A673 (cell line): ENCODE measurements around the gene CAPN5. TPM values are rescaled to one million over a fixed set of nuclear protein-coding genes. Genes with fewer than 3 reads are reported as not detected.

ENCODE experiments used
- BruUV-seq: library from RNA; stranded (reverse); fragments of 400-500 nt; replicated peaks from 2 replicates; lab custom pipeline; 2021; lab: Mats Ljungman, UMichigan
- CTCF ChIA-PET: fragments of 300-600 bp; sonication (Branson Sonifier 250); formaldehyde crosslinking; loops from one replicate; lab custom pipeline; 2022; ENCODE audit warnings: antibody characterized with exemption; lab: Charles Lee
- POLR2A ChIA-PET: fragments of 300-600 bp; sonication (Branson Sonifier 250); formaldehyde crosslinking; loops from one replicate; lab custom pipeline; 2022; ENCODE audit warnings: antibody characterized with exemption; ENCODE audit not compliant: low non-redundant PET; lab: Charles Lee
- DNase-seq: peaks from one replicate; pipeline ENCODE4 v3.0.0-alpha.2; 2015; ENCODE audit warnings: low spot score
- H3K27ac ChIP-seq: fragments of 200-600 bp; sonication (generic); 2 replicates; pipeline ENCODE4 v1.5.1; 2016; ENCODE audit warnings: mixed run types, low read depth, mild to moderate bottlenecking, mixed read lengths, antibody characterized with exemption, low read length; ENCODE audit not compliant: poor library complexity, severe bottlenecking
- H3K27me3 ChIP-seq: fragments of 200-600 bp; sonication (generic); replicated peaks from 2 replicates; pipeline ENCODE4 v1.6.1; 2017; ENCODE audit warnings: mixed run types, low read depth, mild to moderate bottlenecking, mixed read lengths, antibody characterized with exemption, low read length; ENCODE audit not compliant: insufficient read depth, poor library complexity
- H3K36me3 ChIP-seq: fragments of 200-600 bp; sonication (generic); 2 replicates; pipeline ENCODE4 v1.6.1; 2016; ENCODE audit warnings: mixed run types, mild to moderate bottlenecking, mixed read lengths, antibody characterized with exemption, low read length; ENCODE audit not compliant: insufficient read depth, poor library complexity, severe bottlenecking
- H3K4me1 ChIP-seq: fragments of 200-600 bp; sonication (generic); 2 replicates; pipeline ENCODE4 v1.6.1; 2017; ENCODE audit warnings: mixed run types, mild to moderate bottlenecking, mixed read lengths, antibody characterized with exemption, low read length; ENCODE audit not compliant: insufficient read depth, poor library complexity, severe bottlenecking
- H3K4me3 ChIP-seq: fragments of 200-600 bp; sonication (generic); 2 replicates; pipeline ENCODE4 v1.5.1; 2016; ENCODE audit warnings: low read depth, mixed run types, mild to moderate bottlenecking, mixed read lengths, low read length; ENCODE audit not compliant: poor library complexity, severe bottlenecking
- H3K9me3 ChIP-seq: fragments of 200-600 bp; sonication (generic); 2 replicates; pipeline ENCODE4 v1.6.1; 2016; ENCODE audit warnings: mixed run types, low read depth, mild to moderate bottlenecking, mixed read lengths, antibody characterized with exemption, low read length; ENCODE audit not compliant: poor library complexity, severe bottlenecking
- CTCF ChIP-seq: fragments of 300-800, 200-600 bp; sonication (generic); conservative IDR thresholded peaks from 2 replicates; pipeline ENCODE4 v1.5.1; 2017; ENCODE audit warnings: low read depth, mild to moderate bottlenecking, antibody characterized with exemption, low read length, moderate library complexity, mixed read lengths
- EZH2 ChIP-seq: fragments of 200-600 bp; sonication (generic); IDR thresholded peaks from 2 replicates; pipeline ENCODE4 v1.6.1; 2017; ENCODE audit warnings: borderline replicate concordance, low read depth, mild to moderate bottlenecking, mixed read lengths, antibody characterized with exemption, low read length; ENCODE audit not compliant: poor library complexity, severe bottlenecking
- intact Hi-C: fragments of 100-400 bp; cut with micrococcal nuclease; formaldehyde crosslinking; loops from one replicate; pipeline ENCODE4 v1.10.0; 2022; ENCODE audit not compliant: unreplicated experiment
- total RNA-seq: library from RNA; stranded (reverse); gene quantifications from 2 replicates; pipeline ENCODE4 v1.2.3, GENCODE V29; 2021

Gene CAPN5
- total RNA-seq, 1 experiment from 2014 or later: 4.3 TPM

- H3K27me3 ChIP-seq: no peaks in the 10 kb centered on the region
- H3K36me3 ChIP-seq: no peaks in the 10 kb centered on the region
These were observed 92.6 kb downstream of the CAPN5 start for GRCh38 chr11:77159219-77159936.

GRCh38 chr11:77159937-77160495 lies 93.2 kb downstream of the CAPN5 start:
- no peaks in the 10 kb centered on the region for H3K36me3 ChIP-seq
- no peaks in the 10 kb centered on the region for H3K27me3 ChIP-seq
- no peaks in the 10 kb centered on the region for H3K9me3 ChIP-seq
- CTCF ChIA-PET: no interaction called here
- POLR2A ChIA-PET: no interaction called here
- intact Hi-C loops: no loop called here
- no peak for TF ChIP-seq CTCF
- TF ChIP-seq EZH2: no peak
- BruUV-seq: no TSS peak
- no peak overlapping the region for H3K27ac ChIP-seq
- H3K4me3 ChIP-seq: no peak overlapping the region
- H3K4me1 ChIP-seq: no peaks in the 10 kb centered on the region
- DNase-seq: no peak

More at GRCh38 chr11:77159219-77159936, 92.6 kb downstream of the CAPN5 start:
- POLR2A ChIA-PET: no interaction called here
- Histone ChIP-seq H3K4me3 (no peak overlapping the region), H3K27ac (no peak overlapping the region), H3K9me3 (no peaks in the 10 kb centered on the region), H3K4me1 (no peaks in the 10 kb centered on the region)
- no TSS peak for BruUV-seq
- CTCF ChIA-PET: no interaction called here
- no peak for DNase-seq
- TF ChIP-seq EZH2 (no peak), CTCF (no peak)
- intact Hi-C loops: no loop called here

GRCh38 chr11:77163271-77163670 lies 96.5 kb downstream of the CAPN5 start:
- Histone ChIP-seq H3K27me3 (no peaks in the 10 kb centered on the region), H3K4me3 (no peak overlapping the region), H3K9me3 (no peaks in the 10 kb centered on the region), H3K27ac (no peak overlapping the region), H3K36me3 (no peaks in the 10 kb centered on the region), H3K4me1 (no peaks in the 10 kb centered on the region)
- TF ChIP-seq EZH2 (no peak), CTCF (no peak)
- CTCF ChIA-PET: no interaction called here
- DNase-seq: no peak
- POLR2A ChIA-PET: no interaction called here
- no TSS peak for BruUV-seq
- intact Hi-C loops: no loop called here
